Chondrocyte (in vitro differentiated cells): Measurements from ENCODE around the gene GTF2F2. TPM values are rescaled to one million over a fixed set of nuclear protein-coding genes. Genes with fewer than 3 reads are reported as not detected.

ENCODE experiments used
- DNase-seq: peaks from one replicate; pipeline ENCODE4 v3.0.0; 2021; ENCODE audit warnings: mixed read lengths, low spot score
- H3K27ac Mint-ChIP-seq: one replicate; pipeline ENCODE4 v1.8.0; 2021; ENCODE audit warnings: mild to moderate bottlenecking, moderate library complexity, mixed read lengths; ENCODE audit not compliant: unreplicated experiment
- H3K27me3 Mint-ChIP-seq: 2 replicates; pipeline ENCODE4 v1.8.0; 2021; ENCODE audit warnings: low read depth, mixed read lengths
- H3K36me3 Mint-ChIP-seq: 2 replicates; pipeline ENCODE4 v1.8.0; 2021; ENCODE audit warnings: low read depth, mixed read lengths
- H3K4me1 Mint-ChIP-seq: 2 replicates; pipeline ENCODE4 v1.8.0; 2021; ENCODE audit warnings: low read depth, mild to moderate bottlenecking, mixed read lengths
- H3K4me3 Mint-ChIP-seq: one replicate; pipeline ENCODE4 v1.8.0; 2021; ENCODE audit warnings: mild to moderate bottlenecking, moderate library complexity, mixed read lengths; ENCODE audit not compliant: unreplicated experiment
- H3K9me3 Mint-ChIP-seq: 2 replicates; pipeline ENCODE4 v1.8.0; 2021; ENCODE audit warnings: low read depth, mixed read lengths
- total RNA-seq: library from RNA; stranded (reverse); gene quantifications from 3 replicates; pipeline ENCODE4 v1.2.1, GENCODE V29; 2021
- TF ChIP-seq, protein P1 (sequence below): fragments of 200-600 bp; sonication (generic); IDR thresholded peaks from 2 replicates; pipeline ENCODE4 v1.5.0; 2021; ENCODE audit warnings: antibody characterized with exemption, mild to moderate bottlenecking, moderate library complexity

The GTF2F2 gene
- total RNA-seq, 1 donor from 2014 or later: 15.6 TPM

DNA sequence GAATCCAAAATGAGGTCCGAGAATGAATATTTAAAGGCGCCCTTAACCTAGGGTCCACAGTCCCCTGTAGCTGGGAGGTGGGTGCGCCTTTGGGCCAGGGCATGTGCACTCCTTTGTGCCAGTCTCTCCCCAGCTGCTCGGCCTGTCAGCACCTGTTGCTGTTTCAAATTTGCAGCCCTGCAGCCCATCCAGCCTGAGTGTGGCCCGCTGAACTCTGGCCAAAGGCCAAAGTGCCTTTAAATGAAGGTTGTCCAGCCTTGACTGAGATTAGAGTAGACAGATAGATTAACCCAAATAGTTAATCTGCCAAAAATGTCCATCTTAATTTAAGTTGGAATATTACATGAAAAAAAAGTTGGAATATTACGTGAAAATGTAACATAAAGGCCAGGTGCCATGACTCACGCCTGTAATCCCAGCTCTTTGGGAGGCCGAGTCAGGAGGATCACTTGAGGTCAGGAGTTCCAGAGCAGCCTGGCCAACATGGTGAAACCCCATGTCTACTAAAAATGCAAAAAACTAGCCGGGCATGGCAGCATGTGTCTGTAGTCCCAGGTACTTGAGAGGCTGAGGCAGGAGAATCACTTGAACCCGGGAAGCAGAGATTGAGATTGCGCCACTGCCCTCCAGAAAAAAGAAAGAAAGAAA, 195.3 kb downstream of the GTF2F2 start:
- Mint-ChIP-seq H3K9me3 (no peaks in the 10 kb centered on the region), H3K27me3 (no peaks in the 10 kb centered on the region), H3K4me3 (no peak overlapping the region), H3K36me3 (no peaks in the 10 kb centered on the region), H3K27ac (no peak overlapping the region), H3K4me1 (peaks cover 23% of the 10 kb centered on the region)
- no peak for DNase-seq
- TF ChIP-seq, protein P1, sequence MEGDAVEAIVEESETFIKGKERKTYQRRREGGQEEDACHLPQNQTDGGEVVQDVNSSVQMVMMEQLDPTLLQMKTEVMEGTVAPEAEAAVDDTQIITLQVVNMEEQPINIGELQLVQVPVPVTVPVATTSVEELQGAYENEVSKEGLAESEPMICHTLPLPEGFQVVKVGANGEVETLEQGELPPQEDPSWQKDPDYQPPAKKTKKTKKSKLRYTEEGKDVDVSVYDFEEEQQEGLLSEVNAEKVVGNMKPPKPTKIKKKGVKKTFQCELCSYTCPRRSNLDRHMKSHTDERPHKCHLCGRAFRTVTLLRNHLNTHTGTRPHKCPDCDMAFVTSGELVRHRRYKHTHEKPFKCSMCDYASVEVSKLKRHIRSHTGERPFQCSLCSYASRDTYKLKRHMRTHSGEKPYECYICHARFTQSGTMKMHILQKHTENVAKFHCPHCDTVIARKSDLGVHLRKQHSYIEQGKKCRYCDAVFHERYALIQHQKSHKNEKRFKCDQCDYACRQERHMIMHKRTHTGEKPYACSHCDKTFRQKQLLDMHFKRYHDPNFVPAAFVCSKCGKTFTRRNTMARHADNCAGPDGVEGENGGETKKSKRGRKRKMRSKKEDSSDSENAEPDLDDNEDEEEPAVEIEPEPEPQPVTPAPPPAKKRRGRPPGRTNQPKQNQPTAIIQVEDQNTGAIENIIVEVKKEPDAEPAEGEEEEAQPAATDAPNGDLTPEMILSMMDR: no peak

GRCh38 chr13:45316338-45316737, 196.0 kb downstream of the GTF2F2 start:
- Mint-ChIP-seq H3K36me3 (no peaks in the 10 kb centered on the region), H3K27me3 (no peaks in the 10 kb centered on the region), H3K4me1 (peaks cover 23% of the 10 kb centered on the region), H3K27ac (peak overlapping the region; percentile 82), H3K9me3 (no peaks in the 10 kb centered on the region), H3K4me3 (peak overlapping the region; percentile 38)
- TF ChIP-seq, protein P1: no peak
- DNase-seq: no peak

DNA sequence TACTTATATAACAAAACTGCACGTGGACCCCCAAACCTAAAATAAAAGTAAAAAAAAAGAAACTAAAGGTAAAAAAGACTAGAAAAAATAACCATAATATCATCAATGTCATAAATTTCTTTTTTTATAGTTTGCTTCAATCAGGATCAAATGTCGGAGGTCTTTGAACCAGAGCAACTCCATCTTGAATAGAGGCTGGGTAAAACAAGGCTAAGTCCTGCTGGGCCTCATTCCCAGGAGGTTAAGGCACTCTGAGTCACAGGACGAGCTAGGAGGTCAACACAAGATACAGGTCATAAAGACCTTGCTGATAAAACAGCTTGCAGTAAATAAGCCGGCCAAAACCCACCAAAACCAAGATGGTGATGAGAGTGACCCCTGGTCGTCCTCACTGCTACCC, 196.7 kb downstream of the GTF2F2 start:
- H3K4me1 Mint-ChIP-seq: peaks cover 23% of the 10 kb centered on the region
- H3K27me3 Mint-ChIP-seq: no peaks in the 10 kb centered on the region
- H3K36me3 Mint-ChIP-seq: no peaks in the 10 kb centered on the region
- no peaks in the 10 kb centered on the region for H3K9me3 Mint-ChIP-seq
- TF ChIP-seq, protein P1: no peak
- H3K27ac Mint-ChIP-seq: no peak overlapping the region
- H3K4me3 Mint-ChIP-seq: no peak overlapping the region
- no peak for DNase-seq

GRCh38 chr13:45320876-45321629, 200.7 kb downstream of the GTF2F2 start:
- Mint-ChIP-seq H3K9me3 (no peaks in the 10 kb centered on the region), H3K27me3 (no peaks in the 10 kb centered on the region), H3K4me1 (peaks cover 36% of the 10 kb centered on the region), H3K27ac (peak overlapping the region; percentile 36), H3K4me3 (no peak overlapping the region), H3K36me3 (no peaks in the 10 kb centered on the region)
- no peak for DNase-seq
- TF ChIP-seq, protein P1: no peak

DNA sequence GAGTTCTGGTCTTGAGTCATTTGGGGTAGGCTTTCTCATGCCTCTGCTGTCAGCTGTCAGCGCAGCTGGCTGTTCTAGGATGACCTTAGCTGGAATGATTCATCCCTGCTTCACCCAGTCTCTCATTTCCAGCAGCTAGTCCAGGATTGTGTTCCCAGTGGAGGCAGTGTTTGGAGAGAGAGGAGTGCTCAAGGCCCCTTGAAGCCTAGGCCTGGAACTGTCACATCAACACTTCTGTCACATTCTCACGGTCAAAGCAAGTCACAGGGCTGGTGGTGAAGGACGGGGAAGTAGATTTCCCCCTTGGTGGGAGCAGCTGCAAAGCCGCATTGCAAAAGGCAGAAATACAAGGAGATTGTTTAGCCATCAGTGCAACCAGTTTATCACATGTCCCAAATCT, 205.5 kb downstream of the GTF2F2 start:
- no peaks in the 10 kb centered on the region for H3K36me3 Mint-ChIP-seq
- no peaks in the 10 kb centered on the region for H3K27me3 Mint-ChIP-seq
- H3K4me1 Mint-ChIP-seq: peaks cover 65% of the 10 kb centered on the region
- DNase-seq: no peak
- TF ChIP-seq, protein P1: peak; percentile 17
- no peaks in the 10 kb centered on the region for H3K9me3 Mint-ChIP-seq
- no peak overlapping the region for H3K4me3 Mint-ChIP-seq
- H3K27ac Mint-ChIP-seq: peak overlapping the region; percentile 97
